Choroid plexus epithelial cell (primary cell): ENCODE data around the gene RNF167.
"Not testable (repeated sequence)": the region's sequence is repeated elsewhere in the genome, so short reads cannot be mapped to it uniquely, and the experiment has no call there.

Source experiments
- DNase-seq: peaks from one replicate; pipeline ENCODE4 v3.0.0-alpha.2; 2010; ENCODE audit warnings: low read depth
- H3K4me3 ChIP-seq: 2 replicates; pipeline ENCODE4 v1.5.1; 2011; ENCODE audit warnings: low read depth, mild to moderate bottlenecking, control low read depth, low read length, moderate library complexity
- TF ChIP-seq, protein P1 (sequence below): conservative IDR thresholded peaks from 2 replicates; pipeline ENCODE4 v1.5.1; 2011; ENCODE audit warnings: low read depth, mild to moderate bottlenecking, control low read depth, inconsistent platforms, low read length, moderate library complexity

RNF167 gene

DNA sequence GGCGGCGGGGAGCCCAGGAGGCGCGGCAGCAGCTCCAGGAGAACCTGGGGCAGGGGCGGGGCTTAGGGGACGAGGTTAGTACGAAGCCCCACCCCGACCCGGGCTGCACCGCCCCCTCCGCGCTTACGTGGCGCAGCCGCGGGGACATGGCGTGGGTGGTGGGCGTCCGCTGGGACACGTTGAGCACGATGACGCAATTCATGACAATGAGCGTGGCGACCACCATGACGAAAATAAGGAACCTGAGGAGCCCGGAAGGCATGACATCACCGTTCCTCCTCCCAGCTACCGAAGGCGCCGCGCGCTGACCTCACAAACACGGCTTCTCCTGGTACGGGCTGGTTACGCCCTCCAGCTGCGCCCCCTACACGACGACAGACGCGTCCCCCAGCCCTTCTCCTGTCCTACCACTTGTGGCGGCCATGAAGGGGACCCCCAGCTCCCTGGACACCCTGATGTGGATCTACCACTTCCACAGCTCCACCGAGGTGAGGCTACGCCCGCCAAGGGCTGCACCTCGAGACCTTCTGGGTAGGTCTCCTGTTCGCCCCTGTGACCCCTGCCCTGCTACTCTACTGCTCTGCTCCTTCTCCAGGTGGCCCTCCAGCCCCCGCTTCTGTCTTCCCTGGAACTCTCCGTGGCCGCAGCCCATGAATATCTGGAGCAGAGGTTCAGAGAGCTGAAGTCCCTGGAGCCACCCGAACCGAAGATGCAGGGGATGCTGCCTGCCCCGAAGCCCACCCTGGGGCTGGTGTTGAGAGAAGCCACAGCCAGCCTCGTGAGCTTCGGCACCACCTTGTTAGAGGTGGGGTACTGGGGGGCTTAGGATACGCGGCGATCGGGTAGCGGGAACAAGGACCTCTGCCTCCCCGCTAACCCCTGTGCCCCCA, 40.5 kb upstream of the RNF167 start, which contains the start of gene C17orf107:
TSS of gene C17orf107 (plus strand) at position 196 of the 890 bp plus-strand sequence. CDS start at position 423, 227 bp downstream.
- DNase-seq = peak; percentile 61
- H3K4me3 ChIP-seq = peak within 1 kb of the TSS; percentile 56
- TF ChIP-seq, protein P1, sequence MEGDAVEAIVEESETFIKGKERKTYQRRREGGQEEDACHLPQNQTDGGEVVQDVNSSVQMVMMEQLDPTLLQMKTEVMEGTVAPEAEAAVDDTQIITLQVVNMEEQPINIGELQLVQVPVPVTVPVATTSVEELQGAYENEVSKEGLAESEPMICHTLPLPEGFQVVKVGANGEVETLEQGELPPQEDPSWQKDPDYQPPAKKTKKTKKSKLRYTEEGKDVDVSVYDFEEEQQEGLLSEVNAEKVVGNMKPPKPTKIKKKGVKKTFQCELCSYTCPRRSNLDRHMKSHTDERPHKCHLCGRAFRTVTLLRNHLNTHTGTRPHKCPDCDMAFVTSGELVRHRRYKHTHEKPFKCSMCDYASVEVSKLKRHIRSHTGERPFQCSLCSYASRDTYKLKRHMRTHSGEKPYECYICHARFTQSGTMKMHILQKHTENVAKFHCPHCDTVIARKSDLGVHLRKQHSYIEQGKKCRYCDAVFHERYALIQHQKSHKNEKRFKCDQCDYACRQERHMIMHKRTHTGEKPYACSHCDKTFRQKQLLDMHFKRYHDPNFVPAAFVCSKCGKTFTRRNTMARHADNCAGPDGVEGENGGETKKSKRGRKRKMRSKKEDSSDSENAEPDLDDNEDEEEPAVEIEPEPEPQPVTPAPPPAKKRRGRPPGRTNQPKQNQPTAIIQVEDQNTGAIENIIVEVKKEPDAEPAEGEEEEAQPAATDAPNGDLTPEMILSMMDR = no peak

DNA sequence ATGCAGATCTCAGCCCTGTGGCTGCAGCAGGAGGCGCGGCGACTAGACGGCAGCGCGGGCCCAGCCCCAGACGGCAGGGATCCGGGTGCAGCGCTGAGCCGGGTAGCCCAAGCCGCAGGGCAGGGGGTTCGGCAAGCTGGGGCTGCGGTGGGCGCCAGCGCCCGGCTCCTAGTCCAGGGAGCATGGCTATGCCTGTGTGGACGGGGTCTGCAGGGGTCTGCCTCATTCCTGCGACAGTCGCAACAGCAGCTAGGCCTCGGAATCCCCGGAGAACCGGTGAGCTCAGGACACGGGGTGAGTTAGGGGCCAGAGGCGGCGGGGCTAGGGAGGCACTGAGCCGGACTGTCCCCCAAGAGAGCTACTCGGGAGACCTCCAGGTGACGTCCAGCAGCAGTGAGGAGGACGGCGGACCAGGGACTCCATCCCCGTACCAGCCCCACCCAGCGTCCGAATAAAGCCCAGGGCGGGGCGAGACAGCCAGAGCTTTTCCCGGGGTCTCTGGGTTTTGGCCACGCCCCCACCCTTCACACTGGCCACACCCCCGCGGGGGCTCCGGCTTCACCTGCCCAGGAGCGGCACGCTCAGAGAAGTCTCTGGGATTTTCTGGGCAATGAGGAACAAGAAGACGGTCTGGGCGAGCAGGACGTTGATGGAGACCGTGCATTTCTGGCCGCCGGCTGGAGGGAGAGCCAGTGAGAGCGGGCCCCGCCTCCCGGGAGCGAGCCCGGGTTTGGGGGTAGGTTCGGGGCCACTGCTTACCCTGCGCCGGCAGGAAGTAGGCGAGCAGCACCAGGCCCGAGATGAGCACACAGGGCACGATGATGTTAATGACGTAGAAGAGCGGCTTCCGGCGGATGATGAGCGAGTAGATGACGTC, 39.6 kb upstream of the RNF167 start:
- TF ChIP-seq, protein P1 = no peak
- DNase-seq = no peak
- peak overlapping the region; percentile 56 for H3K4me3 ChIP-seq

DNA sequence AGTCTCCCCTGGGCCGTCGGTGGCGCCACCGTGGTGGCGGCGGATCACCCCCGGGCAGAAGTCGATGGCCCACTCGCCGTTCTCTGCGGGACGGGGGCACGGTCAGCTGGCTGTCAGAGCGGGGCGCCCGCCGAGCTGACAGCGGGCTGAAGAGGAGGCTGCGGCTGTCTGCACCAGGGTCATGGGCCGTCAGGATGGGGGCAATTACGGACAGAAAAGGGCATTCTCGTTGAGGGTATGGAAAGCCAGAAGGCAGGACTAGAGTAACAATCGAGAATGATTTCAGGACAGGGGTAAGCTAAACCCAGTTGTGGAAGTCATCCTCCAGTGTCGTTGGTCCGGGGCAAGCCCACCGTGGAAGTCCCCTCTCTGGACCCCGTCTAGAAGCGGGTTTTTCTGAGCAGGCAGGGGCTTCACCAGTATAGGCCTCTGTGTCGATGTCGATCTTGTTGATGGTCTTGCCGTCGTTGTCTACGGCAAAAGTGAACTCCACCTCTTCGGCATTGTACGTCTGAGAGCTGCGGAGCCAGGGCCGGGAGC, 38.9 kb upstream of the RNF167 start:
- no peak for DNase-seq
- peak overlapping the region; percentile 20 for H3K4me3 ChIP-seq
- TF ChIP-seq, protein P1 = no peak

DNA sequence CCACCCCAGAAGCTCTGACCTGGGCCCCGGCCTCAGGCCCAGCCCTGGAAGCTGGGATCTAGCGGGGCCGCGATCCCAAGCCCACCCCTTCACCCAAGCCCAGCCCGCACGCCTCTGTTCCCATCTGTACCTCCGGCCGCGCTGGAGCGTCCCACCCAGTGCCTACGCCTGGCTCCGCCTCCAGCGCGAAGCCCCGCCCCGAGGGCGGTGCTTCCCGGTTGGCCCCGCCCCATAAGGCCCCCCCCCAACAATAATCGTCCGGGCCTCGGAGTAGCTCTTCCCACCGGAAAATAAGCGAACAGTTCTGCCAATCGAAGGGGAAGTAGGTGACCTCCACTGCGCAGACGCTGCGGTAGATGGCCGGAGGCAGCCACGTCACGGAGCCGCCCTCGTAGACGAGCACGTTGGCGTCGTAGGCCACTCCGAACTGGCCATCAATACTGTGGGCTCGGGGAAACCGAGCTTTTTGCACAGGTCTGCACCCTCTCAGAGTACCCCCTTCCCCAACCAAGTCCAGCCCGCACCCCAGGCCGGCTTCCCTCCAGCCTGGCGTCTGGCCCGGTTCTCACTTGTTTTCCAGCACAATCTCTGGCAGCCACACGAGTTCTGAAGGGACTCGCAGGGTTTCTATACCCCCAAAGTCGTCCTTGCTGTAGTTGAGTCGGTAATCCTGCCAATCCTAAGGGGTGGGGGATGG, 38.3 kb upstream of the RNF167 start:
- TF ChIP-seq, protein P1 = no peak
- no peak for DNase-seq
- no peak overlapping the region for H3K4me3 ChIP-seq

DNA sequence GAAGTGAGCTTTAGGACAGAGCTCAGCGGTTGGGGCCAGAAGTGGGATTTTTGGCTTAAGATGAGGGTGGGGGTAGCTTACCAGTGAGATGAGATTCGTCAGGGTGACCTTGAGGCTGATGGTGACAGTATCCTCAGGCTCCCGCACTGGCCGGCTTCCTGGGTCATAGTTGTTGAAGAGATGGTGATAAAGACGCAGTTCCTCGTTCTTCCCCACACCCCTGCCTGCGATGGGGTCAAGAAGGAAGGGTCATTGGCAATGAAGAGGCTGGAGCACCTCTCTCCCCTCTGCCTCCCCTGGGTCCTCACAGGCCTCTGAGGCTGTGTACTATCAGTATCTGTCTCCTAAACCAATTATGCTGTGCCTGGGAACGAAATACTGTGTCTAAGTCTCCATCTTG, 37.5 kb upstream of the RNF167 start:
- H3K4me3 ChIP-seq = no peak overlapping the region
- TF ChIP-seq, protein P1 = no peak
- DNase-seq = no peak

DNA sequence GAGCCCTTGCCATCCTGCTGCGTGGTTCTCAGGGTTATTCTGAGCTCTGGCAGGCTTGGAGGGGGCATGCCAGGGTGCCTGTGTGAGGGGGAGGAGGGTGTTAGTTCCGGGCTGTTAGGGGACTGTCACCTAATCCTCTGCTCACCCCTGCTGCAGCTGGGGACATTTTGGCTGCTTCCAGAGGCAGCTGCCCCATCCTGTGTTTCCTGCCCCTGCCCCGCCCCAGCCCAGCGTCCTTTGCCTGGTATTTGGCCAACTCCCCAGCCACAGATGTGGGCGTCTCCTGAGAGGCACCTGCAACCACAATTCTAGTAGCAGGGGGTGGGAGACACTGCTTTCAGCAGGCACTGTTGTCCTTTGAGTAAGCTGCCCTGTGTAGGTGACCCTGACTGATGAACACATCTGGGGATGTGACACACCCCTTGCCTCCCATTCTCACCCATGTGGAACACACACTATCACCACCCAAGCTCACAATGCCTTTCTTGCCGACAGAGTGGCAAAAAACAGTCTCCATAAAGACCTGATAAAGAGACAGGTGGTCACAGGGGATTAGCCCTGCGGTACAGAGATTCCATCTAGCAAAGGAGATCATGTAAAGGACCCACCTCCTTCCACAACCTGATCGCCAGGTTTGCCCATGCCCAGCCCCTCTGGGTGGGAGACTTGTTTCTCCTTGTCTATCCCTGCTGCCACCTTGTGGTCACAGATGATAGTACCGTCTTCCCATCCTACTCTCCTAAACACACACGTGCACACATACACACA, 36.8 kb upstream of the RNF167 start, which contains the start of gene CHRNE:
TSS of gene CHRNE (minus strand) at position 48 of the 768 bp plus-strand sequence. CDS start at position 13, 35 bp downstream.
- peak; percentile 90 for DNase-seq
- TF ChIP-seq, protein P1 = peak; percentile 81
- H3K4me3 ChIP-seq = no peak within 1 kb of the TSS

DNA sequence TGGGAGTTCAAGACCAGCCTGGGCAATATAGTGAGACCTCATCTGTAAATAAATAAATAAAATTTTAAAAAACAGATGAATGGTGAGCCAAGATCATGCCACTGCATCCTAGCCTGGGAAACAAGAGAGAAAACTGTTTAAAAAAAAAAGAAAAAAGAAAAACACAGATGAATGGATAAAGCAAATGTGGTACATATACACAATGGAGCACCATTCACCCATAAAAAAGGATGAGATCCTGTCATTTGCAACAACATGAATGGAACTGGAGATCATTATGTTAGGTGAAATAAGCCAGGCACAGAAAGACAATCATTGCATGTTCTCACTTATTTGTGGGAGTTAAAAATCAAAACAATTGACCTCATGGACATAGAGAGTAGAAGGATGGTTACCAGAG, 33.4 kb upstream of the RNF167 start:
- DNase-seq, H3K4me3 ChIP-seq: not testable (repeated sequence)
